HepG2 (cell line): ENCODE data around the gene FAM171A2. TPM values are rescaled to one million over a fixed set of nuclear protein-coding genes. Genes with fewer than 3 reads are reported as not detected.

Source experiments
- ARNTL ChIP-seq: sonication (generic); formaldehyde crosslinking; IDR thresholded peaks from 2 replicates; pipeline ENCODE4 v1.4.0; 2020; ENCODE audit warnings: mild to moderate bottlenecking, missing genetic modification reagents
- ATF7 ChIP-seq, 2 experiments: fragments of 450-650 bp in 1 of 2; sonication (generic) in 1 of 2; formaldehyde crosslinking in 1 of 2; IDR thresholded peaks; 2 replicates each; pipeline versions ENCODE4 v1.4.0 to v1.6.1; 2016 to 2020; ENCODE audit warnings: antibody characterized with exemption in 1 of 2, mild to moderate bottlenecking in 1 of 2, missing genetic modification reagents in 1 of 2
- CREB1 ChIP-seq, 2 experiments: fragments of 450-650 bp in 1 of 2; IDR thresholded peaks; 2 replicates each; pipeline ENCODE4 v1.6.1; 2016 to 2017; ENCODE audit warnings: control low read depth in 1 of 2, mild to moderate bottlenecking in 1 of 2, missing compliant biosample characterization in 1 of 2, missing genetic modification characterization in 1 of 2
- FOSL2 ChIP-seq: sonication (generic); formaldehyde crosslinking; IDR thresholded peaks from 2 replicates; pipeline ENCODE4 v1.4.0; 2020; ENCODE audit warnings: missing genetic modification reagents
- HDAC2 ChIP-seq: sonication (generic); formaldehyde crosslinking; IDR thresholded peaks from 2 replicates; pipeline ENCODE4 v1.4.0; 2020; ENCODE audit warnings: missing genetic modification reagents
- MEF2D ChIP-seq: sonication (generic); formaldehyde crosslinking; IDR thresholded peaks from 2 replicates; pipeline ENCODE4 v1.5.1; 2020; ENCODE audit warnings: mild to moderate bottlenecking, missing genetic modification reagents
- MIER3 ChIP-seq: IDR thresholded peaks from 2 replicates; pipeline ENCODE4 v1.6.1; 2016; ENCODE audit warnings: missing compliant biosample characterization, borderline replicate concordance
- NFIB ChIP-seq: sonication (generic); formaldehyde crosslinking; IDR thresholded peaks from 2 replicates; pipeline ENCODE4 v1.9.0; 2021; ENCODE audit warnings: missing genetic modification reagents, mild to moderate bottlenecking, borderline replicate concordance
- NFKBIZ ChIP-seq: IDR thresholded peaks from 2 replicates; pipeline ENCODE4 v1.6.1; 2018; ENCODE audit warnings: missing genetic modification reagents, missing compliant biosample characterization
- TEAD2 ChIP-seq: sonication (generic); formaldehyde crosslinking; IDR thresholded peaks from 2 replicates; pipeline ENCODE4 v1.9.0; 2021; ENCODE audit warnings: missing genetic modification reagents
- WIZ ChIP-seq: sonication (generic); formaldehyde crosslinking; IDR thresholded peaks from 2 replicates; pipeline ENCODE4 v1.5.1; 2020; ENCODE audit warnings: mild to moderate bottlenecking, missing genetic modification reagents
- YEATS2 ChIP-seq: sonication (generic); formaldehyde crosslinking; IDR thresholded peaks from 2 replicates; pipeline ENCODE4 v1.4.0; 2020; ENCODE audit warnings: missing genetic modification reagents, borderline replicate concordance
- ZBTB7B ChIP-seq: sonication (generic); formaldehyde crosslinking; IDR thresholded peaks from 2 replicates; pipeline ENCODE4 v1.4.0; 2020; ENCODE audit warnings: missing genetic modification reagents
- ZMAT3 ChIP-seq: sonication (generic); formaldehyde crosslinking; conservative IDR thresholded peaks from 2 replicates; pipeline ENCODE4 v1.7.0; 2021; ENCODE audit warnings: missing genetic modification reagents
- ZNF124 ChIP-seq: sonication (generic); formaldehyde crosslinking; IDR thresholded peaks from 2 replicates; pipeline ENCODE4 v1.4.0; 2020; ENCODE audit warnings: missing genetic modification reagents
- ZNF136 ChIP-seq: sonication (generic); formaldehyde crosslinking; IDR thresholded peaks from 2 replicates; pipeline ENCODE4 v1.8.1; 2022; ENCODE audit warnings: low read depth, mild to moderate bottlenecking, moderate library complexity, missing genetic modification reagents
- ZNF143 ChIP-seq: sonication (generic); formaldehyde crosslinking; IDR thresholded peaks from 2 replicates; pipeline ENCODE4 v1.4.0; 2020; ENCODE audit warnings: missing genetic modification reagents
- ZNF503 ChIP-seq: sonication (generic); formaldehyde crosslinking; IDR thresholded peaks from 2 replicates; pipeline ENCODE4 v1.4.0; 2020; ENCODE audit warnings: missing genetic modification reagents
- ZNF672 ChIP-seq: sonication (generic); formaldehyde crosslinking; IDR thresholded peaks from 2 replicates; pipeline ENCODE4 v1.8.1; 2022; ENCODE audit warnings: missing genetic modification reagents
- ZZZ3 ChIP-seq: sonication (generic); formaldehyde crosslinking; IDR thresholded peaks from 2 replicates; pipeline ENCODE4 v1.4.0; 2020; ENCODE audit warnings: missing genetic modification reagents, mild to moderate bottlenecking, borderline replicate concordance
- polyA plus RNA-seq, 8 experiments: library from polyadenylated mRNA; depleted of rRNA in 3 of 8; stranded (reverse) in 7 of 8; unstranded in 1 of 8; fragments of >200 nt; fragmentation: Illumina TruSeq in 4 of 8; extraction: Trizol in 4 of 8; gene quantifications; 2 replicates each; pipeline versions ENCODE4 v1.2.1 to v1.2.3, GENCODE V29; 2011 to 2016; ENCODE audit warnings: low read depth in 4 of 8, missing spikeins in 1 of 8, mixed read lengths in 1 of 8; ENCODE audit not compliant: insufficient read depth in 1 of 8
- total RNA-seq, 5 experiments: library from RNA; depleted of rRNA; stranded (reverse); fragments of >200 nt; fragmentation: Illumina TruSeq; extraction: Trizol; gene quantifications; 2 replicates each; pipeline ENCODE4 v1.2.3, GENCODE V29; 2016; ENCODE audit warnings: low read depth in 1 of 5
- TF ChIP-seq, protein P1 (sequence below): sonication (generic); formaldehyde crosslinking; IDR thresholded peaks from 2 replicates; pipeline ENCODE4 v1.5.0; 2020; ENCODE audit warnings: missing genetic modification reagents, mild to moderate bottlenecking, borderline replicate concordance
- TF ChIP-seq, protein P2 (sequence below): sonication (generic); formaldehyde crosslinking; IDR thresholded peaks from 2 replicates; pipeline ENCODE4 v1.4.0; 2020; ENCODE audit warnings: missing genetic modification reagents
- TF ChIP-seq, protein P3 (sequence below): IDR thresholded peaks from 2 replicates; pipeline ENCODE4 v1.6.1; 2016; ENCODE audit warnings: missing biosample characterization, missing genetic modification reagents, low read depth

FAM171A2 gene
- total and polyA plus RNA-seq, 2 of the 13 experiments (the other 11 are each of a cell fraction or from before 2014, with no cell fraction given) = 1.8 to 3.6 TPM

GRCh38 chr17:44308320-44308818, 55.3 kb downstream of the FAM171A2 start, which contains the start of gene RUNDC3A (continued):
- TF ChIP-seq, protein P1, sequence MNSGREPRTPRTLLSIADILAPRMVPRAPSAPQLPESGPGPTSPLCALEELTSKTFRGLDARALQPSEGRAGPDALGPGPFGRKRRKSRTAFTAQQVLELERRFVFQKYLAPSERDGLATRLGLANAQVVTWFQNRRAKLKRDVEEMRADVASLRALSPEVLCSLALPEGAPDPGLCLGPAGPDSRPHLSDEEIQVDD = no peak
- TF ChIP-seq ZNF672 (CRISPR knock-in tag) (peak; percentile 63; the same call in 1 of the 2 replicates), ZZZ3 (CRISPR knock-in tag) (no peak), ATF7 (IDR thresholded peaks at IDR 0.05) (peak; percentile 69), ATF7 (CRISPR knock-in tag; IDR thresholded peaks at IDR 0.05) (peak; percentile 71), ZNF143 (CRISPR knock-in tag) (no peak), WIZ (CRISPR knock-in tag) (peak; percentile 93), NFKBIZ (CRISPR knock-in tag) (peak; percentile 63; the same call in 1 of the 2 replicates), FOSL2 (CRISPR knock-in tag) (peak; percentile 73), ZNF503 (CRISPR knock-in tag) (no peak), HDAC2 (CRISPR knock-in tag) (peak; percentile 67; the same call in 1 of the 2 replicates), ZMAT3 (peak; percentile 85), ZNF136 (CRISPR knock-in tag) (no peak), MEF2D (CRISPR knock-in tag) (peak; percentile 47; the same call in 1 of the 2 replicates), CREB1 (IDR thresholded peaks at IDR 0.05) (peak; percentile 95), CREB1 (CRISPR knock-in tag; IDR thresholded peaks at IDR 0.05) (peak; percentile 94), MIER3 (peak; percentile 48; the same call in 1 of the 2 replicates), YEATS2 (CRISPR knock-in tag) (peak; percentile 44; the same call in 1 of the 2 replicates), ZNF124 (peak; percentile 89; the same call in 1 of the 2 replicates), NFIB (CRISPR knock-in tag) (no peak), ARNTL (CRISPR knock-in tag) (0 out of 2 replicates have a peak, but pooled peaks have one; percentile 33), ZBTB7B (CRISPR knock-in tag) (0 out of 2 replicates have a peak, but pooled peaks have one; percentile 44), TEAD2 (CRISPR knock-in tag) (0 out of 2 replicates have a peak, but pooled peaks have one; percentile 62)
- TF ChIP-seq, protein P2, sequence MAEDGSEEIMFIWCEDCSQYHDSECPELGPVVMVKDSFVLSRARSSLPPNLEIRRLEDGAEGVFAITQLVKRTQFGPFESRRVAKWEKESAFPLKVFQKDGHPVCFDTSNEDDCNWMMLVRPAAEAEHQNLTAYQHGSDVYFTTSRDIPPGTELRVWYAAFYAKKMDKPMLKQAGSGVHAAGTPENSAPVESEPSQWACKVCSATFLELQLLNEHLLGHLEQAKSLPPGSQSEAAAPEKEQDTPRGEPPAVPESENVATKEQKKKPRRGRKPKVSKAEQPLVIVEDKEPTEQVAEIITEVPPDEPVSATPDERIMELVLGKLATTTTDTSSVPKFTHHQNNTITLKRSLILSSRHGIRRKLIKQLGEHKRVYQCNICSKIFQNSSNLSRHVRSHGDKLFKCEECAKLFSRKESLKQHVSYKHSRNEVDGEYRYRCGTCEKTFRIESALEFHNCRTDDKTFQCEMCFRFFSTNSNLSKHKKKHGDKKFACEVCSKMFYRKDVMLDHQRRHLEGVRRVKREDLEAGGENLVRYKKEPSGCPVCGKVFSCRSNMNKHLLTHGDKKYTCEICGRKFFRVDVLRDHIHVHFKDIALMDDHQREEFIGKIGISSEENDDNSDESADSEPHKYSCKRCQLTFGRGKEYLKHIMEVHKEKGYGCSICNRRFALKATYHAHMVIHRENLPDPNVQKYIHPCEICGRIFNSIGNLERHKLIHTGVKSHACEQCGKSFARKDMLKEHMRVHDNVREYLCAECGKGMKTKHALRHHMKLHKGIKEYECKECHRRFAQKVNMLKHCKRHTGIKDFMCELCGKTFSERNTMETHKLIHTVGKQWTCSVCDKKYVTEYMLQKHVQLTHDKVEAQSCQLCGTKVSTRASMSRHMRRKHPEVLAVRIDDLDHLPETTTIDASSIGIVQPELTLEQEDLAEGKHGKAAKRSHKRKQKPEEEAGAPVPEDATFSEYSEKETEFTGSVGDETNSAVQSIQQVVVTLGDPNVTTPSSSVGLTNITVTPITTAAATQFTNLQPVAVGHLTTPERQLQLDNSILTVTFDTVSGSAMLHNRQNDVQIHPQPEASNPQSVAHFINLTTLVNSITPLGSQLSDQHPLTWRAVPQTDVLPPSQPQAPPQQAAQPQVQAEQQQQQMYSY (CRISPR knock-in tag) = 0 out of 2 replicates have a peak, but pooled peaks have one; percentile 25
- TF ChIP-seq, protein P3, sequence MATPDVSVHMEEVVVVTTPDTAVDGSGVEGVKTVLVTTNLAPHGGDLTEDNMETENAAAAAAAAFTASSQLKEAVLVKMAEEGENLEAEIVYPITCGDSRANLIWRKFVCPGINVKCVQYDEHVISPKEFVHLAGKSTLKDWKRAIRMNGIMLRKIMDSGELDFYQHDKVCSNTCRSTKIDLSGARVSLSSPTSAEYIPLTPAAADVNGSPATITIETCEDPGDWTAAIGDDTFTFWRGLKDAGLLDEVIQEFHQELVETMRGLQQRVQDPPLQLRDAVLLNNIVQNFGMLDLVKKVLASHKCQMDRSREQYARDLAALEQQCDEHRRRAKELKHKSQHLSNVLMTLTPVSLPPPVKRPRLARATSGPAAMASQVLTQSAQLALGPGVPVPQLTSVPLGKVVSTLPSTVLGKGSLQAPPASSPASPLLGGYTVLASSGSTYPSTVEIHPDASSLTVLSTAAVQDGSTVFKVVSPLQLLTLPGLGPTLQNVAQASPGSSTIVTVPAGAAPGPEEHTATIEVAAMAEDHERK (CRISPR knock-in tag) = no peak
